Mammary epithelial cell (primary cell): ENCODE results near the gene MAPK1.

Experiments used
- CTCF ChIP-seq, 2 donors: IDR thresholded peaks in 1 of 2; conservative IDR thresholded peaks in 1 of 2; 2 replicates each; pipeline ENCODE4 v1.5.1; 2011 to 2012; ENCODE audit warnings: inconsistent platforms in 2 of 2, low read length in 2 of 2, mild to moderate bottlenecking in 2 of 2, control low read depth in 1 of 2, low read depth in 1 of 2; ENCODE audit not compliant: insufficient read depth in 1 of 2; ENCODE audit errors: extremely low read depth in 1 of 2
- EZH2 ChIP-seq: IDR thresholded peaks from 2 replicates; pipeline ENCODE4 v1.6.1; 2012; ENCODE audit warnings: low read length, inconsistent platforms, borderline replicate concordance

- TF ChIP-seq EZH2: no peak
- TF ChIP-seq CTCF (conservative IDR thresholded peaks at IDR 0.05 in 1 of 2, IDR thresholded peaks at IDR 0.05 in 1 of 2; ENCODE audit: extremely low read depth in 1 of 2, insufficient read depth in 1 of 2, low read depth in 1 of 2, low read length in 2 of 2): no peak
Measured at GRCh38 chr22:21881841-21882753, 14.7 kb upstream of the MAPK1 start.
